GM12892 (cell line): ENCODE measurements around the gene HSCB.
"Not testable (repeated sequence)": the region's sequence is repeated elsewhere in the genome, so short reads cannot be mapped to it uniquely, and the experiment has no call there.

ENCODE experiments used
- POLR2A ChIP-seq: IDR thresholded peaks from 2 replicates; pipeline ENCODE4 v1.6.1; 2011; ENCODE audit warnings: low read depth, low read length, control low read depth
- POLR2AphosphoS5 ChIP-seq: IDR thresholded peaks from 2 replicates; pipeline ENCODE4 v1.6.1; 2011; ENCODE audit warnings: low read depth, low read length, control low read depth

- not testable (repeated sequence) for TF ChIP-seq POLR2A, POLR2AphosphoS5
These were observed 63.6 kb downstream of the HSCB start for GRCh38 chr22:28805426-28805825.
